OCI-LY3 (cell line): Measurements from ENCODE around the gene CARD11.
A peak's percentile ranks its signal among the peaks of the same experiment; 100 is the strongest.

Experiments
- EZH2phosphoT487 ChIP-seq: fragments of 200-600 bp; shearing (Covaris generic); IDR thresholded peaks from 2 replicates; pipeline ENCODE4 v1.6.1; 2018; ENCODE audit warnings: antibody characterized with exemption, mixed run types, low read depth
- TF ChIP-seq, protein P1 (sequence below): fragments of 200-600, 300-600 bp; sonication (generic); IDR thresholded peaks from 2 replicates; pipeline ENCODE4 v1.5.1; 2014; ENCODE audit warnings: antibody characterized with exemption, low read length, low read depth

- TF ChIP-seq, protein P1, sequence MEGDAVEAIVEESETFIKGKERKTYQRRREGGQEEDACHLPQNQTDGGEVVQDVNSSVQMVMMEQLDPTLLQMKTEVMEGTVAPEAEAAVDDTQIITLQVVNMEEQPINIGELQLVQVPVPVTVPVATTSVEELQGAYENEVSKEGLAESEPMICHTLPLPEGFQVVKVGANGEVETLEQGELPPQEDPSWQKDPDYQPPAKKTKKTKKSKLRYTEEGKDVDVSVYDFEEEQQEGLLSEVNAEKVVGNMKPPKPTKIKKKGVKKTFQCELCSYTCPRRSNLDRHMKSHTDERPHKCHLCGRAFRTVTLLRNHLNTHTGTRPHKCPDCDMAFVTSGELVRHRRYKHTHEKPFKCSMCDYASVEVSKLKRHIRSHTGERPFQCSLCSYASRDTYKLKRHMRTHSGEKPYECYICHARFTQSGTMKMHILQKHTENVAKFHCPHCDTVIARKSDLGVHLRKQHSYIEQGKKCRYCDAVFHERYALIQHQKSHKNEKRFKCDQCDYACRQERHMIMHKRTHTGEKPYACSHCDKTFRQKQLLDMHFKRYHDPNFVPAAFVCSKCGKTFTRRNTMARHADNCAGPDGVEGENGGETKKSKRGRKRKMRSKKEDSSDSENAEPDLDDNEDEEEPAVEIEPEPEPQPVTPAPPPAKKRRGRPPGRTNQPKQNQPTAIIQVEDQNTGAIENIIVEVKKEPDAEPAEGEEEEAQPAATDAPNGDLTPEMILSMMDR, result peak; percentile 24; the same call in 1 of the 2 replicates
- no peak for TF ChIP-seq EZH2phosphoT487
These were observed 64.5 kb downstream of the CARD11 start for GRCh38 chr7:2979201-2979631.
